ENCODE measurements around the gene UACA. TPM values are rescaled to one million over a fixed set of nuclear protein-coding genes. Genes with fewer than 3 reads are reported as not detected.

The UACA gene
- total and polyA plus RNA-seq, 2 donors (not counting 3 experiments of a cell fraction or from before 2014, with no cell fraction given) = 167 to 292 TPM

GRCh38 chr15:70754862-70755261 is 8.5 kb downstream of the UACA start:
- Histone ChIP-seq H3K36me3 (ENCODE audit: control insufficient read depth in 2 of 2, extremely low read depth in 1 of 2, insufficient read depth in 2 of 2, low read length in 2 of 2) (no peaks in the 10 kb centered on the region), H2AFZ (ENCODE audit: low read depth, low read length) (no peak overlapping the region), H3K9me3 (replicated peaks; ENCODE audit: control insufficient read depth, insufficient read depth, low read length) (no peaks in the 10 kb centered on the region), H3K9ac (replicated peaks; ENCODE audit: extremely low read depth, insufficient read depth, low read length) (no peak overlapping the region), H3K4me2 (ENCODE audit: insufficient read depth, low read length) (no peak overlapping the region), H3K4me3 (replicated peaks in 1 of 3; ENCODE audit: insufficient read depth in 1 of 3, low read depth in 1 of 3, low read length in 3 of 3) (no peak overlapping the region), H3K4me1 (ENCODE audit: control insufficient read depth, extremely low read depth, insufficient read depth, low read length) (peaks cover 16% of the 10 kb centered on the region), H4K20me1 (replicated peaks; ENCODE audit: control insufficient read depth, extremely low read depth, insufficient read depth, low read length) (peaks cover 6% of the 10 kb centered on the region), H3K9me1 (replicated peaks; ENCODE audit: control insufficient read depth, extremely low read depth, insufficient read depth, low read length) (no peaks in the 10 kb centered on the region), H3K27me3 (ENCODE audit: control insufficient read depth in 2 of 2, insufficient read depth in 2 of 2, low read length in 2 of 2) (no peaks in the 10 kb centered on the region), H3K79me2 (ENCODE audit: control insufficient read depth, insufficient read depth, low read length) (peaks cover 88% of the 10 kb centered on the region), H3K27ac (ENCODE audit: insufficient read depth, low read depth, low read length) (no peak overlapping the region)
- TF ChIP-seq EZH2 (IDR thresholded peaks at IDR 0.05; ENCODE audit: borderline replicate concordance, low read depth, low read length, severe bottlenecking) (no peak), GATA2 (IDR thresholded peaks at IDR 0.05; ENCODE audit: insufficient read depth, insufficient read length, low read depth, low read length) (no peak), MYC (IDR thresholded peaks at IDR 0.05; ENCODE audit: low read depth, low read length) (no peak), POLR2A (IDR thresholded peaks at IDR 0.05; ENCODE audit: low read depth, low read length) (no peak), FOS (IDR thresholded peaks at IDR 0.05; ENCODE audit: borderline replicate concordance, insufficient read depth, low read length) (no peak), JUN (IDR thresholded peaks at IDR 0.05; ENCODE audit: borderline replicate concordance, insufficient read depth, insufficient read length, low read depth) (no peak), POLR2AphosphoS5 (IDR thresholded peaks at IDR 0.05; ENCODE audit: insufficient read depth, low read depth, low read length) (no peak)
- TF ChIP-seq, protein P1, sequence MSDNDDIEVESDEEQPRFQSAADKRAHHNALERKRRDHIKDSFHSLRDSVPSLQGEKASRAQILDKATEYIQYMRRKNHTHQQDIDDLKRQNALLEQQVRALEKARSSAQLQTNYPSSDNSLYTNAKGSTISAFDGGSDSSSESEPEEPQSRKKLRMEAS (IDR thresholded peaks at IDR 0.05; ENCODE audit: insufficient read depth, insufficient read length) = no peak
- TF ChIP-seq, protein P2, sequence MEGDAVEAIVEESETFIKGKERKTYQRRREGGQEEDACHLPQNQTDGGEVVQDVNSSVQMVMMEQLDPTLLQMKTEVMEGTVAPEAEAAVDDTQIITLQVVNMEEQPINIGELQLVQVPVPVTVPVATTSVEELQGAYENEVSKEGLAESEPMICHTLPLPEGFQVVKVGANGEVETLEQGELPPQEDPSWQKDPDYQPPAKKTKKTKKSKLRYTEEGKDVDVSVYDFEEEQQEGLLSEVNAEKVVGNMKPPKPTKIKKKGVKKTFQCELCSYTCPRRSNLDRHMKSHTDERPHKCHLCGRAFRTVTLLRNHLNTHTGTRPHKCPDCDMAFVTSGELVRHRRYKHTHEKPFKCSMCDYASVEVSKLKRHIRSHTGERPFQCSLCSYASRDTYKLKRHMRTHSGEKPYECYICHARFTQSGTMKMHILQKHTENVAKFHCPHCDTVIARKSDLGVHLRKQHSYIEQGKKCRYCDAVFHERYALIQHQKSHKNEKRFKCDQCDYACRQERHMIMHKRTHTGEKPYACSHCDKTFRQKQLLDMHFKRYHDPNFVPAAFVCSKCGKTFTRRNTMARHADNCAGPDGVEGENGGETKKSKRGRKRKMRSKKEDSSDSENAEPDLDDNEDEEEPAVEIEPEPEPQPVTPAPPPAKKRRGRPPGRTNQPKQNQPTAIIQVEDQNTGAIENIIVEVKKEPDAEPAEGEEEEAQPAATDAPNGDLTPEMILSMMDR (IDR thresholded peaks at IDR 0.05; ENCODE audit: extremely low read depth in 1 of 2, insufficient read depth in 1 of 2, low read depth in 1 of 2, low read length in 2 of 2) = no peak
- no peak for DNase-seq (ENCODE audit: low read depth, low spot score)
- intact Hi-C loops (cut with micrococcal nuclease) (no loop called here), dilution Hi-C loops (cut with MboI; ENCODE audit: extremely low pct_ligation_motif_present, low sequenced_read_pairs) (no loop called here)
- ChIA-PET CTCF (interaction anchor here (1.2 to 4.3 kb wide), 4 partner anchors 32 to 120 kb away, joined by 3 to 38 read pairs (median 5); no protein-coding TSS in a partner anchor), POLR2A (interaction anchor here (0.6 kb wide), 1 partner anchor 100 kb away, joined by 6 read pairs; no protein-coding TSS in a partner anchor)
- no TSS peak for BruUV-seq (replicated peaks)
- no peak for FAIRE-seq
